AG10803 (cell line): ENCODE measurements around the gene RPRD2.

Experiments used
- DNase-seq: peaks from one replicate; pipeline ENCODE4 v3.0.0; 2010; ENCODE audit warnings: low read depth
- H3K4me3 ChIP-seq: 2 replicates; pipeline ENCODE4 v1.5.1; 2011; ENCODE audit warnings: mild to moderate bottlenecking, low read length, control low read depth
- CTCF ChIP-seq: conservative IDR thresholded peaks from 2 replicates; pipeline ENCODE4 v1.5.1; 2011; ENCODE audit warnings: mild to moderate bottlenecking, low read length, control low read depth, inconsistent platforms

RPRD2 gene

GRCh38 chr1:150511985-150512660, 148.2 kb downstream of the RPRD2 start:
- TF ChIP-seq CTCF, result no peak
- H3K4me3 ChIP-seq, result no peak overlapping the region
- DNase-seq, result no peak

DNA sequence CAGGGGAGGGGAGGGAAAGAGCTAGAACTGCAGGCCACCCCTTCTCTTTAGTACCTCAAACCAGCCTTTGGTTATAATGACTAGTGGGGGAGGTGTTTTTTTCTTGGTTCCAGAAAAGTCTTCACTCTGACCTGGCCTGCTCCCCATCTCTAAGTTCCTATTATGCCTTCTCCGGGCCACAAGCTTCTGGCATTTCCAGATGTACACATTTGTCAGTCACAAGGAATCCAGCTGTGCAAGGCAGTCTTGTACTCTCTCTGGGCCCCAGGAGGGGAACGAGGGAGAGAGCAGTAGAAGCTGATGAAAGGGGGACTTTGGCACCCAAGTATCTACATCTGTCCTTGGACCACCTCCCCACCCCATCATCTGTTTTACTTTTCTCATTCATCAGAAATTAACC, 148.9 kb downstream of the RPRD2 start:
- DNase-seq, result peak; percentile 67
- H3K4me3 ChIP-seq, result no peak overlapping the region
- TF ChIP-seq CTCF, result no peak

DNA sequence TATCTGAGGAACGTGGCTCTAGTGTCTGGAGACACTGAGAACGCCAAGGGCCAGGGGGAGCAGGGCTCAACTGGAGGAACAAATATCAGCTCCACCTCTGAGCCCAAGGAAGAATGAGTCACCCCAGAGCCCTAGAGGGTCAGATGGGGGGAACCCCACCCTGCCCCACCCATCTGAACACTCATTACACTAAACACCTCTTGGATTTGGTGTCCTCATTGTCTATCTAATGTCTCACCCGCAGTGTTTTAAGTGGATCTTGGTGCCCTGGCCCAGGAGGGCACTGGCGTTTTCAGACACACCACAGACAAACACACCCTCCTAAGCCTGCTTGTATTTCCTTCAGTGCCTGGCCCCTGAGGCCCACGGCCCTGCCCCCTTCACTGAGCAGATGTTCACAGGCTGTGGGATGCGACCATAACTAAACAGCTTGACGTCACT, 149.4 kb downstream of the RPRD2 start:
- peak; percentile 71 for DNase-seq
- H3K4me3 ChIP-seq, result no peak overlapping the region
- TF ChIP-seq CTCF, result no peak

DNA sequence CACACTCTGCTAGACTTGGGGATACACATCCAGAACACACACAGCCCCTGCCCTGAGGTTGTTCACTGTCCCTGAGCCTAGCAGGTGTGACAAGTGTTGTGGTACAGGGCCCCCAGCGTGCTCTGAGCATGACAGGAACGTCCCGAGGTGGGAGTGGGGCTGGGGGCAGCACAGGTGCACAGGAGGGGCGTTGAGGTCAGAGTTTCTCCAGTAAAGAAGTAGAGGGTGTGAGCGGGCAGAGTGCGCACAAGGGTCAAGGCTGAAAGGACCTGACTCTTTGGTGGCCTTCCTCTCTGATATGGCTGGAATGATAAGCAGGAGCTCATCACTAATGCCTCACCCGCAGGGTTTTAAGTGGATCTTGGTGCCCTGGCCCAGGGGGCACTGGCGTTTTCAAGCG, 150.3 kb downstream of the RPRD2 start:
- no peak for TF ChIP-seq CTCF
- no peak for DNase-seq
- no peak overlapping the region for H3K4me3 ChIP-seq

GRCh38 chr1:150514913-150515327, 151.0 kb downstream of the RPRD2 start:
- TF ChIP-seq CTCF, result no peak
- no peak for DNase-seq
- H3K4me3 ChIP-seq, result peak overlapping the region; percentile 69

DNA sequence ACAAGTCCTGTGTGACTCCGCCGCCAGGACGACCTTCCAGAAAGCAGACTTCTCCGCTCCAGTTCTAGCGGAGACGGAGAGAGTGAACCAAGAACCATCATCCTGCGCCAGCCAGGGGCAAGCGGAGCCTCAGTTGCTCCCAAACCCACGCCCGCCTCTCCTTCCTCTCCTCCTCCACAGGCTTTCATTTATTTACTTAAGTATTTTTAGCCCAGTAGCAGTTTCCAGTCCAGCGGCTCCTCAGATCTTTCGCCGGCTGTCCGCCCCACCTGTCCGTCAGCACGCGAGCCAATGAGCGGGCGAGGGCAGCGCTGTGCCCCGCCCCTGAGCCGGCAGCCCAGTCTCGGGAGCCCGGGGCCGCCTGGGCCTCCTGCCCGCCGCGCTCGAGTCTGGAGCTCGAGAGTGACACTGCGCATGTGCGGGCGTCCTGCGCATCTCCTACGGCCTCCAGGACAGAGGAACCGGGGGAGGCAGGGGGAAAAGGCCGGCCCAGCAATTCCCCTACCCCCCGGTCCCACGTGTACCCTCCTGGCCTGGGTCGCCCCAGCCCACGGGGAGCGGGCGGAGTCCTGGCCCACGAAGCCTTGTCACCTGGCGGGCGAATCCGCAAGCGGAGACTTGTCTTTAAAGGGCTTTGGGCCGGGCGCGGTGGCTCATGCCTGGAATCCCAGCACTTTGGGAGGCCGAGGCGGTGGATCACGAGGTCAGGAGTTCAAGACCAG, 151.5 kb downstream of the RPRD2 start, which contains the start of gene FALEC:
Gene FALEC, plus strand, starts transcription at position 425 of the 722 bp plus-strand sequence.
- no peak; the same call in 1 of the 2 replicates for TF ChIP-seq CTCF
- peak within 1 kb of the TSS; percentile 69 for H3K4me3 ChIP-seq
- peak; percentile 94 for DNase-seq
